ENCODE data around the gene CATSPERD.

CATSPERD gene

DNA sequence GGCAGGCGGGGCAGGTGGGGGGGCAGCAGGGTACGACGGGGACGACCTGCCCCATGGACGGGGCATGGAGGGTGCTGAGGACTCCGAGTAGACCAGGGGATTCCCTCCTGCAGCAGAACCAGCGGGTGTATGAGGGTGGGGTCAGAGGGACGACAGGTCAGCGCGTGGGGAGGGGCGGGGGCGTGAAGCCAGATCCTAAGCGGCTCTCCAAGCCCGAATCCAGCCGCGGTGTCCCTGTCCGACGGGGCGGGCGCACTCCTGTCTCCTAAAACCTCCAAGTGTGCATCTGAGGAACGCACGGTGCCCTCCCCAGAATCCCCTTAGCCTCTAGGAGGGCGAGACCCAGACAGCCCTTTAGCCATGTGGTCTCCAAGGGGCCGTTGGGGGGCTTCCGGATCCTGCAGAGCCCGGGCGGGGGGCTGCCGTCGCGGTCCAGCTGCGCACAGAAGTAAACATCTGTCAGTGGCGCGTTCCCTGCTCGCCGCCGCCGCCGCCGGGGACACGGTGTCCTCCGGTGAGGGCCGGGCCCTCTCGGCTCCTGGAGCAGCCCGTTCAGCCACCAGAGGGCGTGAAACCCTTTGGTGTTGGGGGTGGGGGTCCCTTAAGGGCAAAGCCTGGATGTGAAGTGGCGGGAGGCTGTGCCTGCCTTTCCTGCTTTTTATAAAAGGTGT is 85.2 kb downstream of the CATSPERD start:
- peak overlapping the region; percentile 37 for H3K27ac Mint-ChIP-seq
- DNase-seq, result peak; percentile 75

DNA sequence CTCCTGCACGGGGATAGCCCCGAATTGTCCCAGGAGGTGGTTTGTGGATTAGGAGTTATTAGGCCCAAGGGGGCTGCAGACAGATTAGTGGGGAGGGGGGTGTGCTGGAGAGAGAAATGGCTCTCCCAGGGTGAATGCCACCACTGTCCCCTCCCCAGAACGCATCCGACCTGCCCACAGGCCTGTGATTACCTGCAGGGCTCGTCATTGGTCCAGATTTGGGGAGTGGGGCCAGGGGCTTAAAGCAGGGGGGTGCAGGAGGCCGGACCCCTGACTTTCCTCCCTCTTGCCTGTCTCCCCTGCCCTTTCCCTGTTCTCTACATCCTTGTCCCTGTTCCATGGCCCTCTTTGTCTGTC is 85.7 kb downstream of the CATSPERD start:
- no peaks in the 10 kb centered on the region for H3K9me3 Mint-ChIP-seq
- H3K27me3 Mint-ChIP-seq, result peaks cover 21% of the 10 kb centered on the region
- peaks cover 24% of the 10 kb centered on the region for H3K4me1 Mint-ChIP-seq (ENCODE audit: low read depth)
- no peak overlapping the region for H3K27ac Mint-ChIP-seq
- DNase-seq, result no peak
- no peak overlapping the region for H3K4me3 Mint-ChIP-seq
- H3K36me3 Mint-ChIP-seq (ENCODE audit: low read depth), result no peaks in the 10 kb centered on the region

More for the DNA sequence above, 85.2 kb downstream of the CATSPERD start:
- Mint-ChIP-seq H3K9me3 (no peaks in the 10 kb centered on the region), H3K4me1 (ENCODE audit: low read depth) (peaks cover 24% of the 10 kb centered on the region), H3K4me3 (peak overlapping the region; percentile 64), H3K27me3 (peaks cover 26% of the 10 kb centered on the region), H3K36me3 (ENCODE audit: low read depth) (no peaks in the 10 kb centered on the region)

DNA sequence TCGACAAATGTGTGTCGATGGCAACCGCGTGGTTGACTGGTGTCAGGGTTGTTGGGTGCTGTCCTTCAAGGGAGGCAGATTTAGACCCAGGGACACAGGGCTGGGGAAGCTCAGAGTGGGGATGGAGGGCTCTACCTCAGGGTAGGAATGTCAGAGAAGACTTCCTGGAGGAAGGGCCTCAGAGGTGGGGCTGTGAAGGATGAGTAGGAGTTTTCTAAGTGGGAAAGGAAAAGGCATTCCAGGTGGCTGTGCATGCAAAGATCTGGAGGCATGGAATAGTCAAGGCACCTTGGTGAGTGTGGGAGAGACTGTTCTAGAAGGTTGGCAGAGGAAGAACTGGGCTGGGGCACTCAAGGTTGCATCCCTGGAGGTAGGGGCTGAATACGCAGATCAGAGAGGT is 86.5 kb downstream of the CATSPERD start:
- Mint-ChIP-seq H3K27me3 (peaks cover 16% of the 10 kb centered on the region), H3K4me1 (ENCODE audit: low read depth) (peaks cover 23% of the 10 kb centered on the region), H3K27ac (no peak overlapping the region), H3K9me3 (no peaks in the 10 kb centered on the region), H3K4me3 (no peak overlapping the region), H3K36me3 (ENCODE audit: low read depth) (no peaks in the 10 kb centered on the region)
- DNase-seq, result no peak

DNA sequence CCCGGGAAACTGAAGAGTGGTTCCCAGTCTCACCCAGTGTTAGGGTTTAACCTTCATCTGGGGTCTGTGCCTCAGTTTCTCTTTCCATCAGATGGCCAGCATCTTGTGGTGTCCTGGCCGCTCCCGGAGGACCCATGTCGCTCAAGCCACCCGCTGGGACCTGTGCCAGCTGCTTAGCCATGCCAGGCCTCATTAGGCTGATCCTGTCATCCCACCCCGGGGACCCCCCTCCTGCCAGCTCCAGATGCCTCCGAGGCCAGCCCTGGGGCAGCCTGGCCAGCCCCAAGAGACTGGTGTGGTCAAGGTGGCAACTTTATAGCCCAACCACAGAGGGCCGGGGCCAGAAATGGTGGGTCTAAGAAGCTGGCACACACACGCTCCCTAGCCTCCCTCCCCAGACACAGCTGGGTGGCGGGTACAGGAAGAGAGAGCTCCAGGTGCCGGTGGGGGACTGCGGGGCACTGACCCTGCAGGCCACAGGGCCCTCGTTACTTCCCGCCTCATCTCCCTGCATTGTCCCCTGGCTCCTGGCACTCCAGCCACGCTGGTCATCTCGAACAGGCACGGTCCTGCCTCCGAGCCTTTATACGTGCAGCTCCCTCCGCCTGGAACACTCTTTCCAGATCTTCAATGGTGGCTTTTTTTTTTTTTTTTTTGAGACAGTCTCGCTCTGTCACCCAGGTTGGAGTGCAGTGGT is 87.8 kb downstream of the CATSPERD start:
- peaks cover 13% of the 10 kb centered on the region for H3K4me1 Mint-ChIP-seq (ENCODE audit: low read depth)
- no peak overlapping the region for H3K4me3 Mint-ChIP-seq
- DNase-seq, result no peak
- peaks cover 10% of the 10 kb centered on the region for H3K27me3 Mint-ChIP-seq
- no peaks in the 10 kb centered on the region for H3K9me3 Mint-ChIP-seq
- H3K36me3 Mint-ChIP-seq (ENCODE audit: low read depth), result no peaks in the 10 kb centered on the region
- H3K27ac Mint-ChIP-seq, result no peak overlapping the region

DNA sequence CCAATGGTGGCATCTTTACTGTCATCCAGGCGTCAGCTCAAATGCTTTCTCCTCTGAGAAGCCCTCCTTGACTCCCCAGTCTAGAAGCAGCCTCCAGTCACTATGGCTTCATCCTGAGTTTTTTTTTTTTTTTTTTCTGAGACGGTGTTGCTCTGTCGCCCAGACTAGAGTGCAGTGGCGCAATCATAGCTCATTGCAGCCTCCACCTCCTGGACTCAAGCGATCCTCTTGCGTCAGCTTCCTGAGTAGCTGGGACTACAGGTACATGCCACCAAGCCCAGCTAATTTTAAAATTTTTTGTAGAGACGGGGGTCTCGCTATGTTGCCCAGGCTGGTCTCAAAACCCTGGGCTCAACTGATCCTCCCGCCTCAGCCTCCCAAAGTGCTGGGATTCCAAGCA is 88.6 kb downstream of the CATSPERD start:
- Mint-ChIP-seq H3K27ac (no peak overlapping the region), H3K27me3 (peaks cover 9% of the 10 kb centered on the region), H3K4me1 (ENCODE audit: low read depth) (peaks cover 6% of the 10 kb centered on the region)

DNA sequence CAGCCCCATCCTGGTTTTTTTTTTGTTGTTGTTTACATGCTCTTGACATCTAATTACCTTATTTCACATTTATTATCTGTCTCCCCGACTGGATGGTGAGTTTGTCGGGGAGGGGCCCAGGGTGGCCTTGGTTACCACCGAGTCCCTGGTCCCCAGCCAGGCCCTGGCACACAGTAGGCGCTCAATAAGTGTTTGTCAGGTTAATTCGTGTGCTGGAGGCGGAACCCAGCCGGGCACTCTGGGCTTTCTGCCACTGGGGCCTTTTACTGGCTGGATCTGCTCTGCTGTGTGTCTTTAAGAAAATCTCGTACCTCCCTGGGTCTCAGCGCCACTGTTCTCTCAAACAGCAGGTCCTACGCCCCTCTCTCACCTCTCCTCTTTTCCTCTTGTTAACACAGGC is 89.0 kb downstream of the CATSPERD start:
- no peak for DNase-seq
- Mint-ChIP-seq H3K9me3 (no peaks in the 10 kb centered on the region), H3K27ac (no peak overlapping the region), H3K27me3 (peaks cover 5% of the 10 kb centered on the region), H3K36me3 (ENCODE audit: low read depth) (no peaks in the 10 kb centered on the region), H3K4me3 (no peak overlapping the region), H3K4me1 (ENCODE audit: low read depth) (peaks cover 2% of the 10 kb centered on the region)

More for the DNA sequence above, 88.6 kb downstream of the CATSPERD start:
- Mint-ChIP-seq H3K36me3 (ENCODE audit: low read depth) (no peaks in the 10 kb centered on the region), H3K4me3 (no peak overlapping the region), H3K9me3 (no peaks in the 10 kb centered on the region)
- DNase-seq, result no peak

DNA sequence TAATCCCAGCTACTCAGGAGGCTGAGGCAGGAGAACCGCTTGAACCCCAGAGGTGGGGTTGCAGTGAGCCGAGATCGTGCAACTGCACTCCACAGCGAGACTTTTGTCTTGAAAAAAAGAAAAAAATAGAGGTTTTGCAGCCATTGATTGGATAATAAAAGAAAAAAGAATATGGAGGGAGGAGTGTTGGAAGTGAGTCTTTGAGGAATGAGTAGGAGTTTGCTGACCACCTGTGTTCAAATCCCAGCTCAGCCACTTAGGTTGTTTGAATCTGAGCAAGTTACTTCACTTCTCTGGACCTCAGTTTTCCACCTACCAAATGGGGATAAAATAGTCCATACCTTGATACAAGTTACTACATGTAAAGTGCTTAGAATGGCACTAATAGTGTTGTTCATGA is 90.7 kb downstream of the CATSPERD start:
- DNase-seq, result no peak
- no peaks in the 10 kb centered on the region for H3K36me3 Mint-ChIP-seq (ENCODE audit: low read depth)
- H3K9me3 Mint-ChIP-seq, result no peaks in the 10 kb centered on the region
- no peak overlapping the region for H3K27ac Mint-ChIP-seq
- peaks cover under 1% of the 10 kb centered on the region for H3K27me3 Mint-ChIP-seq
- H3K4me3 Mint-ChIP-seq, result no peak overlapping the region
- H3K4me1 Mint-ChIP-seq (ENCODE audit: low read depth), result no peaks in the 10 kb centered on the region

DNA sequence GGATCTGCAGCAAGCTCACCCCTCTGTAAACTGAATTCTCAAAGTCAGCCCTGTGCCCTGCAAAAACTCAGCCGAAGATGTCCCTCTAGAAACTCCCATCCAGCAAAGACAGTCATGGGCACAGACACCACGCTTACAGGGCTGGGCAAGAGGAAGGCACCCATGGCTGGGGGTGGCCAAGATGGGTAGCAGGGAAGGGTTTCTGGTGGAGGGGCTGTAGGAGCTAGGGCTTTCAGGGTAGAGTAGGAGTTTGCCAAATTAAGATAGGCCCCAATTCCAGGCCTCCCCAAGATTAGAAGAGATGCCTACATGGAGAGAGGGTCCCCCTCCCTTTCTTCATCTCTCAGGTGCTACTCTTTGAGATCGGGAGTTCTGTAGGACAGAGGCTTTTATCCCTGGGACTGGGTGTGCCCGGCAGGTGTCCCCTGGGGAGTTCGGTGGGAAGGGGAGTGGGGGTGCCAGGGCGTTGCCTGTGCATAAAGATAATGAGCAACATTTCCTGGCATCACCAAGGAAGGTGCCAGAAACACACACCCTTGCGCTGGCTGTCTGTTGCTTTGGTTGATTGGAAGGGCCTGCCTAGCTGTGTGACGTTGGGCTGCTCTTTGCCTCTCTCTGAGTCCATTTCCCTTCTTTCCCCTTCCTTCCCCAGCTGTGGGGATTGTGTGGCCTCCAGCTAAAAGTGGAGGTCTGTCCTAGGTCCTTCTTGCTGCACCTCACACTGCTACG is 93.8 kb downstream of the CATSPERD start:
- Mint-ChIP-seq H3K4me3 (no peak overlapping the region), H3K27me3 (peaks cover 9% of the 10 kb centered on the region), H3K36me3 (ENCODE audit: low read depth) (no peaks in the 10 kb centered on the region), H3K27ac (no peak overlapping the region), H3K4me1 (ENCODE audit: low read depth) (no peaks in the 10 kb centered on the region), H3K9me3 (no peaks in the 10 kb centered on the region)
- DNase-seq, result no peak

DNA sequence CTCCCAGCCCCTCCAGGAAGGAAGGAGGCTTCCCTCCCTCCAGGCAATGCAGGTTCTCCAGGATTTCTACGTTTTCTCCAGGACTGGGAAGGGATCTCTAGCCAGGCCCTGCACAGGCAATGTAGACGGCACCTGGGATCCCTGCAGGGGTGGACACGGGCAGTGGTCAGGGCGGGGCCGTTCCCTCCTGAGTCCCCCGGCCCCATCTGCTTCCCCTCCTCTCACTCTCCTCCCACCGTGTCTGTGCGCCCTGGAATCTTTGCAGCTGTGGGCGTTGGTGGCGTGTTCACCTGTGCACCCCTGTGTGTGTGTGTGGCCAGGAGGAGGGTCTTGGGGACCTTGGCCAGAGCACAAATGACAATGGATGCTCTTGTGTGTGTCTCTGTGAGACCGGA is 94.4 kb downstream of the CATSPERD start:
- no peaks in the 10 kb centered on the region for H3K4me1 Mint-ChIP-seq (ENCODE audit: low read depth)
- no peaks in the 10 kb centered on the region for H3K36me3 Mint-ChIP-seq (ENCODE audit: low read depth)
- no peak overlapping the region for H3K4me3 Mint-ChIP-seq

DNA sequence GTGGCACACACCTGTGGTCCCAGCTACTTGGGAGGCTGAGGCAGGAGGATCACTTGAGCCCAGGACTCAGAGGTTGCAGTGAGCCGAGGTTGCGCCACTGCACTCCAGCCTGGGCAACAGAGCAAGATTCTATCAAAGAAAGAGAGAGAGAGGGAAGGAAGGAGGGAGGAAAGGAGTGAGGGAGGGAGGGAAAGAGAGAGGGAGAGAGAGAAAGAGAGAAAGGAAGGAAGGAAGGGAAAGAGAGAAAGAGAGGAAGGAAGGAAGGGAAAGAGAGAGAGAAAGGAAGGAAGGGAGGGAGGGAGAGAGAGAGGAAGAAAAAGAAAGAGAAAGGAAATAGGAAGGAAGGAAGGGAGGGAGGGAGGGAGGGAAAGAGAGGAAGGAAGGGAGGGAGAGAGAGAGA is 96.8 kb downstream of the CATSPERD start:
- Mint-ChIP-seq H3K4me1 (ENCODE audit: low read depth) (no peaks in the 10 kb centered on the region), H3K27ac (no peak overlapping the region), H3K27me3 (peaks cover 9% of the 10 kb centered on the region), H3K36me3 (ENCODE audit: low read depth) (no peaks in the 10 kb centered on the region), H3K9me3 (no peaks in the 10 kb centered on the region), H3K4me3 (no peak overlapping the region)
- no peak for DNase-seq

More for the DNA sequence above, 94.4 kb downstream of the CATSPERD start:
- Mint-ChIP-seq H3K27me3 (peaks cover 9% of the 10 kb centered on the region), H3K27ac (no peak overlapping the region), H3K9me3 (no peaks in the 10 kb centered on the region)
- no peak for DNase-seq

DNA sequence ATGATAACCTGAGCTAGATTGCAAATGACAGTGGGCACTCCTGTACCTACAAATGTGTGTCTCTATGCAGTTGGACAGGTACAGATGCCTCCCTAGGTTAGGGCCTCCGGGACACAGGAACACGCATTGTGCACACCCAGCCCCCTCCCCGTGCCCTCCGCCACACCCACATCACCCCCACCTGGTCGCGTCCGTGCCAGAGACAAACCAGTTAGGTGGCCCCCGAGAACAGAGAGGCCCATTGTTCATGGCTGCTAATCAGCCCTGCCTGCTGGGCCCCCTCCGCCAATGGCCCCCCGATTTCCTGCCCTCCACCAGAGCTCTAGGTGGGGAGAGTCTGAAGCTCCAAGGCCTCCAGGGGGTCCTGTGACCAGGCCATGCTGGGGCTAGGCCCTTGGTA is 98.2 kb downstream of the CATSPERD start:
- no peak overlapping the region for H3K27ac Mint-ChIP-seq
- peaks cover 9% of the 10 kb centered on the region for H3K27me3 Mint-ChIP-seq
- H3K4me1 Mint-ChIP-seq (ENCODE audit: low read depth), result no peaks in the 10 kb centered on the region
- no peak overlapping the region for H3K4me3 Mint-ChIP-seq
- no peak for DNase-seq
- H3K36me3 Mint-ChIP-seq (ENCODE audit: low read depth), result no peaks in the 10 kb centered on the region
- no peaks in the 10 kb centered on the region for H3K9me3 Mint-ChIP-seq

DNA sequence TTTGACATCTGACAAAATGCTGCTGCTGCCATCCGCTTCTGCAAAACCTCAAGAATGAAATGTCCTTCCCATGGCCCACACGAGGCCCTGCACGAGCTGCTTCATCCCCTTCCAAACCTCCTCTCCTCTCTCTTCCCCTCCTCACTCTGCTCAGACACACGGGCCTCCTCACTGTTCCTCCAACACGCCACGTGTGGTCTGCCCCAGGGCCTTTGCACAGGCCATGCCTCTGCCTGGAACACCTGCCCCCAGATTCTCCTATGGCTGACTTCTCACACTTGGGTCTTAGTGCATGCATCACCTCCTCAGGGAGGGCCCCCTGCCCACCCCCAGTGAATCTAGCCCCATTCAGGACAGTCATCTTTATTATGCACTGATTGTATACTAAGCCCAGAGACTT is 100.3 kb downstream of the CATSPERD start:
- H3K4me3 Mint-ChIP-seq, result no peak overlapping the region
- no peak overlapping the region for H3K27ac Mint-ChIP-seq
- peaks cover 9% of the 10 kb centered on the region for H3K27me3 Mint-ChIP-seq
- no peak for DNase-seq
- no peaks in the 10 kb centered on the region for H3K9me3 Mint-ChIP-seq
- no peaks in the 10 kb centered on the region for H3K36me3 Mint-ChIP-seq (ENCODE audit: low read depth)
- H3K4me1 Mint-ChIP-seq (ENCODE audit: low read depth), result no peaks in the 10 kb centered on the region

DNA sequence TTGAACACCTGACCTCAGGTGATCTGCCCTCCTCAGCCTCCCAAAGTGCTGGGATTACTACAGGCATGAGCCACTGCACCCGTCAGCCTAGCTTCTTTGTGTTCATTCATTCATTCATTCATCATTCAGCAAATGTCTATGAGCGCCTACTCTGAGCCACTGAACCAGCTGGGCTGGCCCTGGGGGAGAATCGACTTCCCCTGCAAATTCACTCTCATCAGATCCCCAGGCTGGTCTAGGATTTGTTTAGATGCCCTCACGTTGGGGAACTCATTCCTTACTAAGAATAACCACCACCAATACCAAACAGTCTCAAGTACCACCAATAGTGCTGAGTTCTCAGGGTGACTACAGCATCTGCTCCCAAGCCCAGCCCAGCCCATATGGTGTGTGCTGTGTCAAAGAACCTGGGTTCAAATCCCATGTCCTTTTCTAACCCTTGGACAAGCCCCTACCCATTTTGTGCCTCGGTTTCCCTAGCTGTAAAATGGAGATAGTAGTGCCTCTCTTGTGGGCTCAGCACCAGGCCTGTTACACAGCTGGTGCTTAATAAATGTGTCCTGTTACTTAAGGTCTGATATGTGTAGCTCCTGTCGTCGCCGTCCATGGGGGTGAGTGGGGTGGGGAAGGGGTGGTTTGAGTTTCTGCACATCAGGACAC is 101.2 kb downstream of the CATSPERD start:
- DNase-seq, result no peak
- H3K36me3 Mint-ChIP-seq (ENCODE audit: low read depth), result no peaks in the 10 kb centered on the region
- no peak overlapping the region for H3K4me3 Mint-ChIP-seq
- no peak overlapping the region for H3K27ac Mint-ChIP-seq
- H3K9me3 Mint-ChIP-seq, result no peaks in the 10 kb centered on the region
- H3K4me1 Mint-ChIP-seq (ENCODE audit: low read depth), result peaks cover 5% of the 10 kb centered on the region
- peaks cover 4% of the 10 kb centered on the region for H3K27me3 Mint-ChIP-seq

DNA sequence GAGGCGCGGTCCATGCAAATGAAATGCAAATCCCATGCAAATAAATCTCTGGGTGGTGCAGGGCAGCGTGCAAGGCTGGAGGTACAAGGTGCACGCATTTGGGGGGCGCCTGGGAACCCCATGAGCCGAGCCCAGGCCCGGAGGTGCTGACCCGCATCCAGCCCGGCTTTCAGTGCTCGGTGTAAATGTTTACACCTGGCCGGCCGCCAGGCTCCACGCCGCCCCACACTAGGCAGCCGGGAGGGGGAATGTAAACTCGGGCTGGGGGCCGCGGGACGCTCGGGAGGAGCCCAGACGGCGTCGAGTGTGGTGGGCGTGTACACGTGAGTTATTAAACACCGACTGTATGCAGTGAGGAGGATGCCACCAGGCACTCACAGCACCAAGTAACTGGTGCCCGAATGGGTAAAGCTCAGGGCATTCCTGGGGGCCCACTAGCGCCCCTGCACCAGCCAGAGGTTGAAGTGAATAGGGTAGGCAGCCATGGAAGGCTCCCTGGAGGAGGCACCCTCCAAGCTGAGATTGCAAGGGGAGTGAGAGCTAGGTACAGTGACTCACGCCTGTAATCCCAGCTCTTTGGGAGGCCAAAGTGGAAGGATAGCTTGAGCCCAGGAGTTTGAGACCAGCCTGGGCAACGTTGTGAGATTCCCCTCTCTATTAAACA is 101.9 kb downstream of the CATSPERD start:
- no peaks in the 10 kb centered on the region for H3K27me3 Mint-ChIP-seq
- peaks cover 12% of the 10 kb centered on the region for H3K4me1 Mint-ChIP-seq (ENCODE audit: low read depth)
- DNase-seq, result no peak
- no peak overlapping the region for H3K27ac Mint-ChIP-seq
- H3K9me3 Mint-ChIP-seq, result no peaks in the 10 kb centered on the region
- H3K4me3 Mint-ChIP-seq, result no peak overlapping the region
- H3K36me3 Mint-ChIP-seq (ENCODE audit: low read depth), result no peaks in the 10 kb centered on the region
